HAP-1 (cell line): ENCODE measurements around the gene RBMS1.

Experiments used
- DNase-seq, 2 experiments: peaks; one replicate each; pipeline ENCODE4 v3.0.0-alpha.2; 2016 to 2020; ENCODE audit warnings: low spot score in 2 of 2
- H3K27me3 ChIP-seq: fragments of 250-450 bp; sonication (Bioruptor Pico); 2 replicates; pipeline ENCODE4 v1.5.1; 2020; ENCODE audit warnings: low read depth, mild to moderate bottlenecking, moderate library complexity
- H3K36me3 ChIP-seq: fragments of 250-450 bp; sonication (Bioruptor Pico); replicated peaks from 2 replicates; pipeline ENCODE4 v1.5.1; 2020; ENCODE audit warnings: mild to moderate bottlenecking
- H3K4me1 ChIP-seq: fragments of 250-450 bp; sonication (Bioruptor Pico); 2 replicates; pipeline ENCODE4 v1.5.1; 2020; ENCODE audit warnings: mild to moderate bottlenecking
- H3K4me3 ChIP-seq: fragments of 250-450 bp; sonication (Bioruptor Pico); 2 replicates; pipeline ENCODE4 v1.5.1; 2020; ENCODE audit warnings: mild to moderate bottlenecking, moderate library complexity
- H3K9me3 ChIP-seq: fragments of 250-450 bp; sonication (Bioruptor Pico); 2 replicates; pipeline ENCODE4 v1.5.1; 2020; ENCODE audit warnings: mild to moderate bottlenecking, moderate library complexity
- in situ Hi-C: fragments of 300-500 bp; cut with MboI; formaldehyde crosslinking; loops from 3 replicates; pipeline ENCODE4 v1.14.3; 2020; ENCODE audit warnings: low sequenced_read_pairs, inconsistent platforms, mixed read lengths

RBMS1 gene

DNA sequence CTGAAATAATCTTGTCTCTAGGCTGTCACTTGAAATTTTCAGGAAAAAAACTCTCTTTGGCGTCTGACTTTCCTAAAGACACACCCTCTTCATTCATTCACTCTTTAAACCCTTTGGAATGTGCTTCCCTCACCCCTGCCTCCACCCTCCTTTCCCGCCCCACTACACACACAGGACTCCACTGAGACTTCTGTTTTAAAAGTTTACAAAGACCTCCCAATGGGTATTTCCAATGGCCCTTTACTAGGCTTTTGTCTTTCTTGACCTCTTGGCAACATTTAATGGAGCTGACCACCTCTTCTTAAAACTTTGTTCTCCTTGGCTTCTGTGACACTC, 96.1 kb downstream of the RBMS1 start:
- in situ Hi-C loops: no loop called here

DNA sequence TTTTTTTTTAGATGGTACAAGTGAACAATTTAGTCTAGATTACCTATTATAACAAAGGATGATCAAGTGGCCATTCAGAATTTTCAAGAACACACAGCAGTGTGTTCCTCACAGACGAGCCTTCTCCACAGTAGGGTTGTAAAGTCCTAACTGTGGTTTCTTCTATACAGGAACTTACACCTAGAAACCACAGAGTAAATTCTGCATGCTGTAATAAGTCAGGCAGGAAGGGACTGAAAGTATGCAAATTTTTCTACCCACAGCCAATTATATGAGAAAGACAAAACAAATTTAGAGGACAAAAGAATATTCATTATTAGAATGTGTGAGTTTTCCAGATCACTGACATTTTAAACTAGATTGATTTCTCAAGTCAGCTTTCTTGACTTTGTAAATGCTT, 99.5 kb downstream of the RBMS1 start:
- DNase-seq: no peak
- Histone ChIP-seq H3K36me3 (no peaks in the 10 kb centered on the region), H3K4me1 (peaks cover 31% of the 10 kb centered on the region), H3K4me3 (no peak overlapping the region), H3K27me3 (no peaks in the 10 kb centered on the region), H3K9me3 (no peaks in the 10 kb centered on the region; the same call in 1 of the 2 replicates)
- in situ Hi-C loops: no loop called here

More for the DNA sequence above, 96.1 kb downstream of the RBMS1 start:
- Histone ChIP-seq H3K4me1 (peaks cover 32% of the 10 kb centered on the region), H3K36me3 (no peaks in the 10 kb centered on the region), H3K4me3 (no peak overlapping the region), H3K27me3 (no peaks in the 10 kb centered on the region), H3K9me3 (no peaks in the 10 kb centered on the region; the same call in 1 of the 2 replicates)
- peak; percentile 59 to 68 for DNase-seq

DNA sequence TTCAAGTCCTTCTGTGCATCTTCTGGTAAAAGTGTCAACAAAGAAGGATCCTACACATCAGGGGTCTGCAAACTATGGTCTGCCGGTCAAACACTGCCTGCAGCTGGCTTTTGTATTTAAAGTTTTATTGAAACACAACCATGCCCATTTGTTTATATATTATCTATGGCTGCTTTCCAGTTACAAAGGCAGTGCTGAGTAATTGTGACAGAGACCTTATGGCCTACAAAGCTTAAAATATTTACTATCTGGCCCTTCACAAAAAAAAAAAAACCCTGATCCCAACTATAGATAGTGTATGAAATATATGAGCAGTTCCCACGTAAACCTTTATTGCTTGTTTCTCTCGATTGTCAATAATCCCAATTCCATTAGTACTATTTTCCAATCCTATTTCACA, 101.4 kb downstream of the RBMS1 start:
- DNase-seq: no peak
- Histone ChIP-seq H3K27me3 (no peaks in the 10 kb centered on the region), H3K4me3 (no peak overlapping the region), H3K36me3 (no peaks in the 10 kb centered on the region), H3K9me3 (no peaks in the 10 kb centered on the region; the same call in 1 of the 2 replicates), H3K4me1 (peaks cover 17% of the 10 kb centered on the region)
- in situ Hi-C loops: no loop called here

- H3K9me3 ChIP-seq: no peaks in the 10 kb centered on the region; the same call in 1 of the 2 replicates
- in situ Hi-C loops: no loop called here
- DNase-seq: no peak
- H3K4me3 ChIP-seq: no peak overlapping the region
- no peaks in the 10 kb centered on the region for H3K36me3 ChIP-seq
- no peaks in the 10 kb centered on the region for H3K27me3 ChIP-seq
- H3K4me1 ChIP-seq: peaks cover 10% of the 10 kb centered on the region
Observed at GRCh38 chr2:160390544-160391455, 102.8 kb downstream of the RBMS1 start.

DNA sequence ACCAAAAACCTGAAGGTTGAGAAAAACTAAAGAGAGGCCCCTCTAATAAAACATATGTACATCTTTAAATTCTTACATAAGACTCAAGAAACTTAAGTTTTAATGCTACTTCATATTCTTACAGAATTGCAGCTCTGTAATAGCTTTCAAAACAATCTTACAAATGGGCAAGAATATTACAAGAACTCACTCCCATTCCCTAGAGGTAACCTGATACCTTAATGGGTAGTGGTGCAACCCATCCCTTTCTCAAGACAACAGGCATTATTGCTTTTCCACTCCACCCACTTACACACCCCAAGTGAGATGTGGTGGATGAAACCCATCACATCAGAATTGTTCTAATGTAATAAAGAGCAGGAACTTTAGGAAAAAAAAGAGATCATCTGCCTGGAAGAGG, 103.7 kb downstream of the RBMS1 start:
- DNase-seq: no peak
- Histone ChIP-seq H3K27me3 (no peaks in the 10 kb centered on the region), H3K4me1 (peaks cover 10% of the 10 kb centered on the region), H3K4me3 (no peak overlapping the region), H3K9me3 (no peaks in the 10 kb centered on the region), H3K36me3 (no peaks in the 10 kb centered on the region)
- in situ Hi-C loops: no loop called here

GRCh38 chr2:160388464-160389263, 104.9 kb downstream of the RBMS1 start:
- Histone ChIP-seq H3K9me3 (no peaks in the 10 kb centered on the region), H3K36me3 (no peaks in the 10 kb centered on the region), H3K4me3 (no peak overlapping the region), H3K27me3 (no peaks in the 10 kb centered on the region), H3K4me1 (peaks cover 10% of the 10 kb centered on the region)
- in situ Hi-C loops: no loop called here
- no peak for DNase-seq

DNA sequence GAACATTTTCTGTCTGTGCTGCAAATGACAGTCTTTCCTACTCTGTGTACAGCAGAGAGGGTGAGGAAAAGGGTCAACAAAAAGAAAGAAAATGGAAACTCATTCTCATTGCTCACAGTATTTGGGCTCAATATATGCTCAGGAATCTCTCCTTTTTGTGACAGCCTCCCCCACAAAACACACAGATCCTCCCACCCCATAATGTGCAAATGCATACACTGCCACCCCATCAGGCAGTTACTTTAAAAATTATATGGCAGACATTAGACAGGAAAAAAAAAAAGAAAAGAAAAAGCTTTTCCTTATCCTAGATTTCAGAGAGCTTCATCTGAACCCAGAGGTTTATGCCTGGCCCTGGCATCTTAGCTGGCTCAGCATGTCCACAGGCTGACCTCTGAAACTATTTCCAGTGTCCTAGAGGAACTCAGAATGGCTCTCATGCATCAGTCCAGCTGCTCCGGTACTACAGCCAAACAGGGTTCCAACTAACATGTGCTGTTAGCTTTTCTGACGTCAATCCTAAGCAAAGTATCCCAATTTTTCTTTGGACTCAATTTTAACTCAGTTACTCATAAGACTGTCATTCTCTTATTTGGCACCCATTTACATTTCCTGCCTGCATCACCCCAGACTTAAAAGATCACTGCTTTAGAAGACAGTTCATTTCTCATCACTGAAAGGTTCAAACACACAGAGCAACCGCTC, 105.9 kb downstream of the RBMS1 start:
- Histone ChIP-seq H3K9me3 (no peaks in the 10 kb centered on the region), H3K4me3 (no peak overlapping the region), H3K36me3 (no peaks in the 10 kb centered on the region), H3K4me1 (peaks cover 10% of the 10 kb centered on the region), H3K27me3 (no peaks in the 10 kb centered on the region)
- no peak for DNase-seq
- in situ Hi-C loops: no loop called here

- Histone ChIP-seq H3K4me3 (no peak overlapping the region), H3K9me3 (no peaks in the 10 kb centered on the region), H3K36me3 (no peaks in the 10 kb centered on the region), H3K4me1 (peaks cover 7% of the 10 kb centered on the region), H3K27me3 (no peaks in the 10 kb centered on the region)
- in situ Hi-C loops: no loop called here
- DNase-seq: no peak
Observed at GRCh38 chr2:160384791-160385190, 108.8 kb downstream of the RBMS1 start.

GRCh38 chr2:160381425-160381951, 112.1 kb downstream of the RBMS1 start:
- Histone ChIP-seq H3K4me3 (no peak overlapping the region), H3K36me3 (no peaks in the 10 kb centered on the region), H3K4me1 (peaks cover 16% of the 10 kb centered on the region), H3K27me3 (no peaks in the 10 kb centered on the region), H3K9me3 (no peaks in the 10 kb centered on the region)
- DNase-seq: no peak
- in situ Hi-C loops: no loop called here

DNA sequence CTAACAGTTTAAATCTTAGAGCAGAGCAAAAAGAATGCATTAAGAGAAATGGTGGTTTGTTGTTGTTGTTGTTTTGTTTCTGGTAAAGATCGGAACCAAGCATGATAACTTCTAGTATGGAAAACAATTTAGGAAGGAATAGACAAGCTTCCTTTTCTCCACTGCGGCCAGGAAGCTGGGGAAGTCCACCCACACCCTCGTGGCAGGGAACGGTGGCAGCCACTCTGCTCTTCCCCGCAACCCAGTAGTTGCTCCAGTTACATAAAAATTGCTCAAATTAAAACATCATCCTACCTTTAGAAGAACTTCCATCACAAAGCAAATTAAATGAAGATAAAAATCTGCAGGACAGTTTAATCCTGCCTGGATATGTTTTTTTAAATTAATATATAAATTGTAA, 113.0 kb downstream of the RBMS1 start:
- H3K27me3 ChIP-seq: no peaks in the 10 kb centered on the region
- in situ Hi-C loops: no loop called here
- no peaks in the 10 kb centered on the region for H3K9me3 ChIP-seq
- H3K36me3 ChIP-seq: no peaks in the 10 kb centered on the region
- no peak for DNase-seq
- no peak overlapping the region for H3K4me3 ChIP-seq
- peaks cover 16% of the 10 kb centered on the region for H3K4me1 ChIP-seq

- Histone ChIP-seq H3K4me3 (no peak overlapping the region), H3K27me3 (no peaks in the 10 kb centered on the region), H3K4me1 (peaks cover 16% of the 10 kb centered on the region), H3K9me3 (no peaks in the 10 kb centered on the region), H3K36me3 (no peaks in the 10 kb centered on the region)
- in situ Hi-C loops: no loop called here
- no peak for DNase-seq
Observed at GRCh38 chr2:160380000-160380570, 113.5 kb downstream of the RBMS1 start.

DNA sequence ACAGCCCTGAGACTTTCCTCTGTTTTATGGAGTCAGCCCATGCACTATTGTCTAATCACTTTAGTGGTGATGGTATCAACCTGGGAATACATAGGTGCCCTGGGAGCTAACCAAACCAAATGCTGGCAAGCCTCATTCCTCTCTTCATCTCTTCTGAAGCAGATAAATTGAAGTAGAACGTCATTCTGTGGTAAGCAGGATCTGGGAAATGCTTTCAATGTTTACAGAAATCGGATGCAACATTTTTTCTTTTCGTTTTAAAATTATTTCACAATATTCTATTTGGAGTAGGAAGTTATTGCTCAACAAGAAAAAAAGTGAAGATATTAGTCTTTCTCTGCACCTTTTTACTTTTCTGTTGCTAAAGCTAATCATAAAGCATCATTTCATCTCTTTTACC, 114.2 kb downstream of the RBMS1 start:
- DNase-seq: no peak
- in situ Hi-C loops: no loop called here
- no peaks in the 10 kb centered on the region for H3K27me3 ChIP-seq
- no peaks in the 10 kb centered on the region for H3K9me3 ChIP-seq
- peaks cover 16% of the 10 kb centered on the region for H3K4me1 ChIP-seq
- H3K36me3 ChIP-seq: no peaks in the 10 kb centered on the region
- no peak overlapping the region for H3K4me3 ChIP-seq

DNA sequence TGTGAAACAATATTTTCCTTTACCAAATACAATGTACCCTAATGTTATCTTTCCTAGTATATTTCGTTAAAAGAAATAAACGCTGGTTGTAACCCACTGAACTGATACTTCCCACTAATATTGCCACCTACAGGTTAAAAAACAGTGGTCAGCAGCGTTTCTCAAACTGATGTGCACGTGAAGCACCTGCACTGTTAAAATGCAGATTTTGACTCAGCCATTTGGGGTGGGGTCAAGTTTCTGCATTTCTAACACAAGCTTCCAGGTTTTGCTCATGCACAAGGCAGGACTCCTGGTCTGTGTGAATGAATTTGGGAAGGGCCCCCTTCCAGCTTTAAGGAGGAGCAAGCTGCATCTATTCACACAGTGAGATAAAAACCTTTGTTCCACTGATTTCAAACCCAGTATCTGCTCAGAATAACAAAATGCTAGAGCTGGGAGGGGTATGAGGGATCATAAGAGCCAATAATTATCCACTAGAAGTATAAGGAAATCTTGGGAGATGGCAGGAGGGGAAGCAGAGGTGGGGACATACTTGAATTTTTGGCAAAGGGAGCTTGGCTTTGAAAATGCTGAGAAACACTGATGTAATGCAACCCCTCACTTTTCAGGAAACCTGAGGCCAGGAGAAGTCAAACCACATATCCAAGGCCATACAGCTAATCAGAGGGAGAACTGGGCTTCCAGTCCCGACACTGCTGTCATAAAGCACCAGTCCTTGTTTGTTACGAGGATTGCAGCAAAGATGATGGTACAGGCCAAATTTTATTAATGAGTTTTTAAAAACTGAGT, 116.2 kb downstream of the RBMS1 start:
- in situ Hi-C loops: no loop called here
- DNase-seq: peak in 1 of 2 experiments; percentile 13
- Histone ChIP-seq H3K9me3 (no peaks in the 10 kb centered on the region), H3K4me3 (no peak overlapping the region), H3K27me3 (no peaks in the 10 kb centered on the region), H3K36me3 (no peaks in the 10 kb centered on the region), H3K4me1 (peaks cover 31% of the 10 kb centered on the region)
